CD4-positive, alpha-beta T cell treated with Interferon gamma for 1 hour (primary cell): ENCODE results near the gene DLX4.

Experiments
- DNase-seq: peaks from one replicate; pipeline ENCODE4 v3.0.0-alpha.2; 2020

Gene DLX4

DNA sequence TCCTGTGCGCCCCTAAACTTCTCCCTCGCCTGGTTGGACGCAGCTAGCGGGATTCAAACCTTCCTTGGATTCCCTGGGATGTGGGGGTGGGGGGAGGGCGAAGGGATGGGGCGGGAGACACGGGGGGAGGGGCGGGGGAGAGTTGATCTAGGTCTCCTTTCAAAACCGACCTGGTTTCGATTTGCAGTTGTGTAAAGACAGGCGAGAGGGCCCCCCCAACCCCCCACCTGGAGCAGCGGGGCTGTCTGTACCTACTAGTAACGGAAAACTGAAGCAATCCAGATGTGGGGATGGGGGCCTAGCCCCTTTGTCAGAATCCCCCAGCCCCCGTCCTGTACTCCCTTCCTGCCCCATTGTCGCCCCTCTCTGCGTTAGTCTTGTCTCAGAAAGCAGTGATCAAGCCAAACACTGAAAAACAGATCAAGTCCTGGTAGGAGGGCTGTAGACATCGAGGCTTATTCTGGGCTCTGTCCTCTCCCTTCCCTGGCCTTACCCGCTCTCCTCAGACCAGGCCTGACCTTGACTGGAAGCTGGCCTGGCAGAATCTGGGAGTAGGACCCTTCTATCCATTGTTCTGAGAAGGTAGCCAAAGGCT, 902 bp downstream of the DLX4 start:
- no peak for DNase-seq

DNA sequence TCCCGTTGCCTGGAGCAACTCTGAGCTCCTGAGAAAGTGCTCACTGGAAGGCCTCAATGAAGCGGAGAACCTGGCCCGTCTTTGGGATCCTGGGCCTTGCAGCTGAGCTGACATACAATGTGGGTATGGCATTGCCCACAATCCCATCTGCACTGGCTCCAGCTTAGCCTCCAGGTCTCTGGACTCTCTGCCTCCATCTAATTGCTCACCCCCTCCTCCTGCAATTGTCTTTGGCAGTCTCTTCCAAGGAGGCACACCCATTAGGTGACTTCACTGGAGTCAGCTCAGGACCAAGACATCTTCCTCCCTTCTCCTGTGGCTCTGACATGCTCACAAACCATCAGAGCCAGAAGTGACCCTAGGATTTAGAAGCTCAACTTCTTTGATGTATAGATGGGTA, 1.5 kb downstream of the DLX4 start:
- no peak for DNase-seq

DNA sequence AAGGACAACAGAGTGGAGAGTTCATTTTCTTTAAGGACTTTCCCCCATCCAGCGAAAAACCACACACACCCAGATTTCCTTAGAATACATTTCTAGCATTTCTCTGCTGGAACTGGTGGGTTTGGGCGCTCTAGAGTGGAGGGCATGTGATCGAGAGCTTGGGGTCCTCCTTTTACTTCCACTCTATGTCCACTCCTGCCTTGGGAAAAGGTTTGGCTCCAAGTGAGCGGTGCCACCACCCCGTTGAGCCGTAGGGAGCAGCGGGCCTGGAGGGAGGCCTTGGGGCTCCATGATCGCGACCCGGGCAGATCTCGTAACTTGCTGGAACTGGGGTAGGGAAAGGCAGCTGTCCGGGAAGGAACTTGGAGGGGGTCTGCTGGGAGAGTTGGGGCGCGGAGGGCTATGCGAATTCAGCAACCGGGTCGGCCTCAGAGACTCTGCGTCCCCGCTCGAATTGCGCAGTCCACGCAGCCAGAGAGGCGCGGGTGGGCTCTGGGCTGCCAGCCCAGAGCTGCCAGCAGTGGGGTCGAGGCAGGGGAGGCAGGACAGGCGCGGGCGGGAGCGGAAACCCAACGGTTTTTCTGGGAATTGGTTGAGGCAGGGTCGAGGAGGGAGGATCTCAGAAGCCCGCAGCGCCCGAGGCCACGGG, 2.3 kb downstream of the DLX4 start:
- no peak for DNase-seq

DNA sequence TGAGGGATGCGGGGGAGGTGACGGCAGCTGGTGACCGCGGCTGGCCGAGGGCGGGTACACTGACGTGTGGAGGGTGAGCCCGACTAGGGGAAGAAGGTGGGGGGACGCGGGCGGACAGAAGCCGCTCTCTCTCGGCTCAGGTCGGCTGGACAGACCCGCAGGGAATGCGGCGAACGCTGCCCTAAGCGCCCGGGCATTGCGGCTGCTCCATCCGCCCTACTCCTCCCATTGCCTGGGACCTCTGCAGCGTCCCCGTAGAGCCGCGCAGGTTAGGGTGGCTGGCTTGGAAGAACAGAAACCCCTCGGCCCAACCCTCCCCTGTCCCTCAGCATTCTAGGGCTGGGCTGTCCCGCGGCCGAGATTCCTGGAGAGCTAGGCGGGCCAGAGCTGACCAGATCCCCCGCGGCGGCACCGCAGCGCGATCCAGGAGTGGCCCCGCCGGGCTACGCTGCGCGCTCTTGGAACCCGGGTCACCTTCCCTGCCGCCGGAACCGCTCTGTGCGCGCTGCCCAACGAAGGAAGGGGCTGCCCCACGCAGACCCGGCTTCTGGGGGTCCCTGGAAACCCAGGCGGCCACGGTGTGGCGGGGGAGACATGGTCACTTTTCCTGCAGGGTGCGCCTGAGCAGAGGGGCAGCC, 3.0 kb downstream of the DLX4 start:
- DNase-seq: no peak

DNA sequence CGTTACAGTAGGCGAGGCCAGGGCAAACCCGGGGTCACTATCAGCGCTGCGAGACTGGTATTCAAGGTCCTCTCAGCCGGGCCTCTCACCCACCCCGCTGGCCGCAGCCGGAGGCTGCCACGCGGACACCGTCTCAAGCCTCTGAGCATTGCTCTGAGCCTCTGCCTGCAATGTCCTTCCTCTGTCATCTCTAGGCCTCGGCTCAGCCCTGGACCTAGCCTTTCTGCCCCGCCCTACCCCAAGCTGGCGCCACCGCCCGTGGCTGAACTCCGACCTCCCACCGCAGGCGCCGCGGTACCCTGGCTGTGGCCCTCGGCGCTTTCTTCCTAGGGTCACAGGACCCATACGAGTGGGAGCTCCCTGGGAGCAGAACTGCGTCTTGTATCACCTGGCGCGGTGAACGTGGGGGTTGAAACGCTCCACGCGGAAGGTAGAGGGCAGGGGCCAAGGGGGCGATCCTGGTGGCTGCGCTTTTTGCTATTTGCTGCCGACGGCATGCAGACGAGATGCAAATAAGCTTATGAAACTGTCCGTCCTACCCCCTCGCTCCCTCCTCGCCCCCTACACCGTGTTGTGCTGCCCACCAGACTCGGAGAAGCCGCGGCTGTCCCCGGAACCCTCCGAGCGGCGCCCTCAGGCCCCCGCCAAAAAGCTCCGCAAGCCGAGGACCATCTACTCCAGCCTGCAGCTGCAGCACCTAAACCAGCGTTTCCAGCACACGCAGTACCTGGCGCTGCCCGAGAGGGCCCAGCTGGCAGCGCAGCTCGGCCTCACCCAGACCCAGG, 3.7 kb downstream of the DLX4 start:
- DNase-seq: no peak

DNA sequence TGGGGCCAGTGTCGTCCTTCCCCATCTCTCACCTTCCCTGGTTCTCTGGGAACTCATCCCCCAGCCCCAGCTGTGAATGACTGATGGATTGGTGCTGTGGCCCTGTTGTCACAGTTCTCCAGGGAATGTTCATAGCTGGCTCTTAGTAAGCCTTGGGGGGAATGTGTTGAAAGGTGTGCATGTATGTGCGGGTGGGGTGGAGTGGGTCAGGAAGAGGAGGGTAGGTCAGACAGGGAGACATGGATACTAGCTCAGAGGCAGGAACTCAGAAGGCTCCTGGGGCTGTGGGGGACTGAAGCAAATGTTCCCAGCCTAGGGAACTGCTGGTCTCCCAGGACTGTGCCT, 4.3 kb downstream of the DLX4 start:
- DNase-seq: no peak

DNA sequence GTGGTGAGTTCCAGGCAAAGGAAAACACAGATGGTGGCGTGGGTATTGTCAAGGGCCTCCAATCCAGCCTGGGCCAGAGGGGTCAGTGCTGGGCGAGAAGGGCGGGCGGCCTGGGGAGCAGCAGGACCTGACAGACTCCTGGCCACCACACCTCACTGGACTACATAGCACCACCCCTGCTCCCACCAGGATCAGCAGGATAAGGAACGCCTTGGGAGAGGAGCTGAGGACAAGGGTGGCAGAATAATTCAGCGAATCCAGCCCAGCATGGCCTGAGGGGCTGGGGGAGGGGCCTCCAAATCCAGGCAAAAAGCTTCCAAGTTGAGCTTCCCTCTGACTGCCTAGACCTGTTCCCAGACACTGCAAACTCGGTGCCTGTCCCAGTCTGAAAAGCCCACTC, 6.5 kb downstream of the DLX4 start:
- DNase-seq: no peak

DNA sequence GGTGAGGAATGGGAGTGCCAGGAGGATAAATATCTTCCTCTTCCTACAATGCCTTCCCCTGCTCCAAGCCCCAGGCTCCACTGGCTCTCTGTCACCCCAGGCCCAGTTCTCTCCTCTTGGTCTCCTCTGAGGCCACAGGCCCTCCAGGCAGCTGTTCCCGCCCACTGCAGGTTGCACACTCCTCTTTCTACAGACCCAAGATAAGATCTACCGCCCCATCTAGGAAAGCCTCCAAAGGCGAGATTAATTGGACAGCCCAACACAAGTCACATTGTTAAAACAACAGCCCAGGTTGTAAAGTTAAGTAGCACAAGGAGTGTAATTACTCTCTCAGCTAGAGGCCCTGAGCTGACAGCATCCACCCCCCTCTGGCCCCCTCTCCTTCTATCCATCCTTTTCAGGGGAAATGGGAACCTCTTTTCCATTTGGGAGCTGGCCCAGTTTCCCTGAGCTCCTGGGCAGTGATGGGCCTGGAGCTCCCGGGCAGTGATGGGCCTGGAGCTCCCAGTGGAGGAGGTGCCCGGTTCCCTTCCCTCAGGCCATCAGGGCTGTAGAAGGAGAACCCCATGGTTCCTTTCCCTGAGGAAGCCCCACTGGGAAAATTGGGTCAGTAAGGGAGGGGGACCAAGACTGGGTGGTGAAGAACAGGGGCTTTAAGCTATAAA, 7.3 kb downstream of the DLX4 start:
- no peak for DNase-seq

DNA sequence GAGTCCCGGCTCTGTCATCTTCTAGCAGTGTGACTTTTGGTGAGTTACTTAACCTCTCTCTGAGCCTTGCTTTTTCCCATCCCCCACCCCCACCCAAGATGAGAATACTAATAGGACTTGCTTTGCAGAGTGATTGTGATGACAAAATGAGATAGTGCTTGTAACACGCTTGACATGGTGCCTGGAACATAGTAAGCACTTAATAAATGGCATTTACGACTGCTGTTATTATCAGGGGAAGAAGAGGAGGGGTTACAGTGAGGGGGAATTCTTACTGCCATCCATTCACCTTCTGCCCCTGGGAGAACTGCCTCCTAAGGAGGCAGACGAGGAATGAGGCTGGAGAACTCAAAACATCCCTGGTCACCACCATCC, 7.8 kb downstream of the DLX4 start:
- DNase-seq: no peak

DNA sequence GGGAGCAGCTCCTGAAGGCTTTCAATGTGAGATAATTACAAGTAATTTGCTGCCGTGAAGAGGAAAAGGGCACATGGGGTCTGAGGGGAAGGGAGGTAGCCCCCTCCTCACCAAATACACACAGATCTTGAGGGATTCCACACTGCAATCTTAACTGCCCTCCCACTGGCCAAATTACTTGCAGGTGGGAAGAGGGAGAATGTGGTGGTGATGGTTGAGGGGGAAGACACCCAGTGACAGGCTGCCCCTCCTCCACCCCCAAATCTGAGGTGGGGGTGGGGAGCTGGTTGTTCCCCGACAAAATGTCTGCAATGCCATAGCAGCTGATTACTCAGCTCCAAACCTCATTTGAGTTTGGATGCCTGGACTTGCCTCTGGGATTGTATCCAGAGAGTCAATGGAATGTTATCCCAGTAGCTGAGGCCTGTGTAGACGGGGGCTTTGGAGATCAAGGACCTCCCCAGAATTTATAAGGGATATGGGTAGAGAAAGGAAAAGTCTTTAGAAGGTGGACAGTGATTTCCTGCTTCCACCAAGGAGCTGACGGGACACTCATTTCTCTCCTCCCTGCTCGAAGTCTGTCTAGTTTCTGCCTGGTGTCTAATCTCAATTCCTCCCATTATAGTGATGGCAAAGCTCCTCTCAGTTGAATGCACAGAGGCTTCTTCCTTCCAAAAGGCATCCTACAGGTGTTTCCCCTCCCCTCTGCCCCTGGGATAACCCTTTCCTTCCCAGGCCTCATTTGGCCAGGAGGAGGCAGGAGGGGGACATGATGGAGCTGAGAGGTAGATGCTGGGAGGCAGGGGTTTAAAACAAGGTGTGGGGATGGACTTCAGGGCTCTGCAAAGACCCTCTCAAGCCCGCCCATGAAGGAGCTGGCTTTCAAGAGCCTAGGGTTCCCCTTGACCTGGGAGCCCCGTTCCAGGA, 8.7 kb downstream of the DLX4 start:
- DNase-seq: no peak

DNA sequence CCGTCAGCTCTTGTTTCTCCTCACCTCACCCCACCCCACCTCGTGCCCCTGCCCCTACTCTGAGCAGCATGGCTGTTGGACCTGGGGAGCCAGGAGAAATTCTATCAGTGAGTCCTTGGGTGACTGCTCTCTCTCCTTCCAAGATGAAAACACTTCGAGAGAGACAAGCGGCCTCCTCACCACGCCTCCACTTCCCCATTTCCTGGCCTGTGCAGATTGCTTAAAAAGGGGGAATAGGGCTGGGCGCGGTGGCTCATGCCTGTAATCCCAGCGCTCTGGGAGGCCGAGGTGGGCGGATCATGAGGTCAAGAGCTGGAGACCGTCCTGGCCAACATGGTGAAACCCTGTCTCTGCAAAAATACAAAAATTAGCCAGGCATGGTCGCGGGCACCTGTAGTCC, 9.5 kb downstream of the DLX4 start:
- DNase-seq: no peak

DNA sequence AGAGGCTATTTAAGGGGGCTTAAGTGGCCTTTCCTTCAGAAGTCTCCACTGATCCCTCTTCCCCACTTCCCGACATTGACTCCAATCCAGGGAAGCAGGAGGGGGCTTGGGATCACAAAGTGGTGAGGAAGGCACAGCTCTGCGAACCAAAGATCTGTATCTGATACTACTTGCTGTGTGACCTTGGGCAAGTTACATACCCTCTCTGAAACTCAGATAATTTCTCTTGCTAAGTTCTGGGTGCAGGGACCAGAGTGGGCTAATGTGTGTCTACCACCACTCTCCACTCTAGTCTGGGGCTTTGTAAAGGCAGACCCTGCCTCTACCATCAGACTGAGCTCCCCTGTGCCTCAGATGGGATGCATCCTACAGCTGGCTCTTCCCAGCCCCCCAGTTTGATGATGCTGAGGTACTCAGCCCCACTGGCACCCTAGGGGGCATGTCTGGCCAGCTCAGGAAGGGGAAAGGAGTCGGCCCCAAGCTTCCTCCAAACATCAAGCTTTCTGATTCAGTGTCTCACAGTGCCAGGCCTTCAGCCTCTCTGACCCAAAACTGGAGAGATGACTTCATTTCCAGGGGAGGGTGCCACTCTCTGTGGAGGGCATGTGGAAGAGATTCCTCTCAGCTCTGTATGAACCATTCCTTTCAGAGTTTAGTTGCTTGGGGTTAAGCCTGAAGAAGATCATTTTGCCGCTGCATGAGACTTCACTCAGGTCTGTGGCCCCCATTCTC, 10.9 kb downstream of the DLX4 start:
- DNase-seq: no peak

DNA sequence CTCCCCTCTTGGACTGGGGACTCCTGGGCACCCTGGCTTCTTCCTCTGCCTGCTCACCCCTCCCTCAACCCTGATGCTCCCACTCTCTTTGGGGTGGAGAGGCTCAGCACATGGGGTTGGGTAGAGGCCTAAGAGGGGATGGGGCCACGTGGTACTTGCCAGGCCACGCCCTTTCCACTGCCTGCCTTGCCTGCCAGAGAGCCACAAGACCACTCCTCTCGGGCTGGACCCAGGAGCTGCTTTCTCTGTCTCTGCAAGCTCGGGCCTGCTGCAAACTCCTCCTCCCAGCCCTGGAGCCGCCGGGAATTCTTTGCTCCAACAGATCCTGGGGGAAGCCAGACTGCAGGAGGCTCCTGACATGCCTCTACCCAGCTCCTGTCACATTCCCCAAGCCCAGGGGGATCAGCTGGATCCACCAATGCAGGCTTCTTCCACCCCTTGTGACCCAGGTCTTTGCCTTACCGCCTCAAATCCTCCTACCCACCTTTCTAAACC, 11.8 kb downstream of the DLX4 start:
- no peak for DNase-seq

DNA sequence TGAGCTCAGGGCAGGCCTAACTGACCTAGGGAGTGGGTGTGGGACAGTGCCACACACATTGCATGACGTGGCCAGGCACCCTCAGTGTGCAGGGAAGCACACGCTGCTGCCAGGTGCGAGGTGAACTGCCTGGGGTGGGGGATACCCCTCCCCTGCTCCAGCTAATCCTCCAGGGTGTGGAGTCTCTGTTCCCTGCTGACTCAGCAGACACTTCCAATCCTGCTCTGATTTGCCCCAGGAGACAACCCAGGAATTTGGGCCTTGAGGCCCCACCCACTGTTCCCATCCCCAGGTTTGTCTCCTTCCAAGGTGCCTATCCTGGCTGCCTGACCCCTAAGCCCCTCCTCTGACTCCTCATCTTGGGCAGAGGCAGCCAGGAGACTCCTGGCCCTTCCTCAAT, 15.3 kb downstream of the DLX4 start:
- DNase-seq: no peak

DNA sequence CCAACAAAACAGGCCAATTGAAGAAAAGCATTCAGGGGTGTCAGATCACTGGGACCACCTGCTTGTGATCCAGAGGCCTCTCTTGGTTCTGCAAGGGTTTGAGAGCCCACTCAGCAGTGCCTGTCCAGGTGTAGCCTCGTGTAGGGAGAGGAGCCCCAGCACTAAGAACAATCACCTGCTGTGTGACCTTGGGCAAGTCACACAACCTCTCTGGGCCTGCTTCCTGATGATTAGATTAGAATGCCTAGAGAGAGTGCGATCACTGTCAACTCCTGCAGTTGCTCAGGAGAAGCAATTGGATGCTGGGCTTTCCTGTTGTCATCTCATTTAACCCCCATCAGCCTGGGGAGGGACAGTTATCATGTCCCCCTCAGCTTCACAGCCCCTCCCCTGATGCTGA, 15.8 kb downstream of the DLX4 start:
- DNase-seq: no peak

DNA sequence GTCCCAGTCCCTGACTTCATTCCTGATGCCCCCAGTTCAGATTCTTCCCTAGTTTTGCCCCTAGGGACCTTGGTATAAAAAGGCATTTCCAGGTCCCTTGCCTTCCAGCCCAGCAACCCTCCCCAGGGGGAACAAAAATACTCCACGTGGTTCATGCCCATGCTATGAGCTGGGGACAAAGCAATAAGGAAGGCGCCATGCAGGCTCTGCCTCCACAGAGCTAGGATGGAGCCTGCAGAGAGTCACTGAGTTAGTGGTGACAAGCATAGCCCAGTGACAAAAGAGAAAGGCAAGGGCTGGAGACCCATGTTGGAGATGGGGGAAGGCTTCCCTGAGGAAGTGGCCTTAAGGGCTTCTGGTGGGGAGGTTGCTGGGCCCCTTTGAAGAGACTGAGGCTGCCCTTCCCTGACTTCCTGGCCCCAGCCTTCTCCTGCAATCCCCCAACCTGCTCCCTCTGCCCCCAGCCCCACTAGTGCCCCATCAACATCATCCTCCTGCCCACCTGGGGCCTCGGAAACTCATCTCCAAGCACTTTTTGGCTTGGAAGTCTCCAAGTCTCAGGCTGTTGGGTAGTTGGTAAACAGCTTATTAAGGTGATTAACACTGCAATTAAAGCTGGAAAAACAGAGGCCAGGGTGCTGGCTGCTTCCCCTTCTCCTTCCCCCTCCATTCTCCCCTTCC, 16.5 kb downstream of the DLX4 start:
- no peak for DNase-seq

DNA sequence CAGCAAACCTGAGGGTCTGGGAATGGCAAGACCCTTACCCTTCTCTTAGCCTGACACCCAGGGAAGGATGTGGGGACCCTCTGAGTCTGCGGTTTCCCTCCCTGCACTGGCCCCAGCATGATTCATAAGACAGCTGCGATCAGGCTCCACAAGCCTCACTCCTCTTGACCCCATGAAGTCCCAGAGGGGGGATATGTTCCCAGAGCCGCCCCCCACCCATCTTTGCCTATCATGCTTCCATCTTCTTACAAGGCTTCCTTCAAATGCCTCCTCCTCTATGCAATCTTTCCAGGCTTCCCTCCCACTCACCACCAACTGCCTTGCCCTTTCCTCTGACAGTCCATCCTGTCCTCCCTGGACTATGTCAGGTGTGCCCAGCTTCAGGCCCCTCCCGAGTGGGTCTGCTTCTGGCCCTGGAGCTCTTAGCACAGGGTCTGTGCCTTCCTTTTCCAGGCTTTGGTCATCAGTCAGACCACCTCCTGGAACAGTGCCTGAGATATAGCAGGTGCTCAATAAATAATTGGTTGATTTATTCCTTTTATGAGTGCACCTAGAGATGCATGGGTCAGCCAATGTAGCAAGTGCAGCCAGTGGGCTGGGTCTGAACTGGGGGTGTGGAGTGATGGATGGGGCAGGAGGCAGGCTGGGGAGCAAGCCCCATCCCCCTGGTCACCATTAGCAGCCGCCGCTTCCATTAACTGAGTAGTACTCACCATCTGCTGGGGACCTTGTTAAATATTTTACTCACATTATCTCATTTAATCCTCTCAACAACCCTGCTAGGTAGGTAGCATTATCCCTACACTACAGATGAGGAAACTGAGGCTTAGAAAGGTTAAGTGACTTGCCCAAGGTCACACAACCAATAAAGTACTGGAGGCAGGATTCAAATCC, 17.7 kb downstream of the DLX4 start:
- no peak for DNase-seq

DNA sequence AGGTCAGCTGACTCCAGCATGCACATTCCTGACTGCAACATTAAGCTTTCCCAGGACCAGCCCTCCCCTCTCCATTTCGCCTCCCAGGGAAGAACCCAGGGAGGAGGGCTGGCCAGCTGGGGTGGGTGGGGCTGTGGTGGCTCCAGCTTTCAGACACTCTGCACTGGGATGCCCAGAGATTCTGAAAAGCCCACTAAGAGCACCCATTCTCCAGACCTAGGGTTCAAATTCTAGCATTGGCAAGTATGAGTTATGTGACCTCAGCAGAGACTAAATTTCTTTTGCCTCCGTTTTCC, 18.2 kb downstream of the DLX4 start:
- DNase-seq: no peak

DNA sequence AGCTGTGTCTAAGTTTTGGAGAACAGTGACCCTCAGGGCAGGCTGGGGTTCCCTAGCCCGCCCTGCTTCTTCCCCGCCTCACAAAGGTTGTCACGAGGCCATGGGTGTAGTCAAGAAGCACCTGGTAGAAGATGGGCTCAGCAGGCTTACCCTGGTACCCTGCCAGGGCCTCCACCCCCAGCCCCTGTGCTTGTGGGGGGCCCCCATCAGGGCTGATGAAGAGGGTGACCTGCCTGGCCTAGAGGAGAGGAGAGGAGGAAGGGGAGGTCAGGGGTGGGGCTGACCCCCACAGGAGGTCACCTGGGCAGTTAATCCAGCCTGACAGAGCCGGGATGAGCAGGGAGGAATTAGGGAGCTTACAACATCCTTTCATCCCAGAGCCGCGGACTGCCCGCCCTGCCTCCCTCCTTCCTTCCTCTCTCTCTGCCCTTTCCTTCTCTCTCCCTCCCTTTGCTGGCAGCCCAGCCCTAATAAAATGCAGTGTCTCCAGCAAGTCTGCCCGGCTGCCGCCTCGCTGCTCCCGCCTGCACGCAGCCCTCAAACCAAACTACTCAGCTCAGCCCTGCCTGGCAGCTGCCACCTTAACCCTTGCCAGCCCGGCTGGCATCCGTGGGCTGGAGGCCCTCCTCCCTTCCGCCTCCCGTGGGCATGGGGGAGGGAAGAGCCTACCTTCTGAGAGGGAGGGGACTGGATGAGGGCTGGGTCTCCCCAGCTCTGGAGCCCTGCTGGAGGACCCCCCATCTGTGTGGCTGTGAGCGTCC, 18.9 kb downstream of the DLX4 start:
- DNase-seq: no peak
